A549 (cell line): ENCODE data around the gene EXOC7. TPM values are rescaled to one million over a fixed set of nuclear protein-coding genes. Genes with fewer than 3 reads are reported as not detected.

ENCODE experiments used
- ATAC-seq, 2 experiments: fragments of 200-7000 bp in 1 of 2; fragments of >200 bp in 1 of 2; cut with Nextera tagmentation in 1 of 2; cut with Tn5 transposase in 1 of 2; 3 replicates each; pipeline versions ENCODE4 v1.8.0 to v1.9.1; 2018 to 2020; ENCODE audit warnings: mild to moderate bottlenecking in 1 of 2, moderate library complexity in 1 of 2
- CTCF ChIA-PET: fragments of 300-600 bp; sonication (Branson Sonifier 250); formaldehyde crosslinking; extraction: SDS; loops from one replicate; lab custom pipeline; 2021; ENCODE audit warnings: antibody characterized with exemption, inconsistent platforms; lab: Yijun Ruan, JAX
- POLR2A ChIA-PET: fragments of 350-600 bp; formaldehyde crosslinking; extraction: SDS; loops from one replicate; lab custom pipeline; 2021; ENCODE audit warnings: antibody characterized with exemption, inconsistent platforms; lab: Yijun Ruan, JAX
- DNase-seq, 2 experiments: peaks; one replicate each; pipeline versions ENCODE4 v3.0.0 to v3.0.0-alpha.2; 2011 to 2016; ENCODE audit warnings: low read depth in 1 of 2, low spot score in 1 of 2
- FAIRE-seq: peaks from 2 replicates; lab custom pipeline; 2011; peaks lifted over from hg19 to GRCh38; lab: Jason Lieb, UNC
- H3K27ac ChIP-seq, 2 experiments: fragments of >200 bp; sonication (Bioruptor Twin); formaldehyde crosslinking; 3 replicates each; pipeline ENCODE4 v1.5.1; 2016 to 2017
- H3K4me1 ChIP-seq: fragments of >200 bp; sonication (Bioruptor Twin); formaldehyde crosslinking; 3 replicates; pipeline ENCODE4 v1.6.1; 2016
- H3K4me2 ChIP-seq: fragments of >200 bp; sonication (Bioruptor Twin); formaldehyde crosslinking; 3 replicates; pipeline ENCODE4 v1.6.1; 2016
- H3K4me3 ChIP-seq: fragments of >200 bp; sonication (Bioruptor Twin); formaldehyde crosslinking; 3 replicates; pipeline ENCODE4 v1.5.1; 2016
- H3K9me3 ChIP-seq: fragments of >200 bp; sonication (Bioruptor Twin); formaldehyde crosslinking; 3 replicates; pipeline ENCODE4 v1.6.1; 2016
- BHLHE40 ChIP-seq: IDR thresholded peaks from 2 replicates; pipeline ENCODE4 v1.6.1; 2012; ENCODE audit warnings: low read depth, low read length, inconsistent platforms
- CBX2 ChIP-seq: fragments of 200-600 bp; sonication (generic); IDR thresholded peaks from 2 replicates; pipeline ENCODE4 v1.6.1; 2016; ENCODE audit warnings: low read depth, mild to moderate bottlenecking, borderline replicate concordance
- CBX8 ChIP-seq: fragments of 200-600 bp; sonication (generic); IDR thresholded peaks from 2 replicates; pipeline ENCODE4 v1.6.1; 2016
- CHD4 ChIP-seq: fragments of 200-600 bp; sonication (generic); IDR thresholded peaks from 2 replicates; pipeline ENCODE4 v1.6.1; 2016; ENCODE audit warnings: antibody characterized with exemption, mild to moderate bottlenecking, borderline replicate concordance
- E2F6 ChIP-seq: IDR thresholded peaks from 2 replicates; pipeline ENCODE4 v1.6.1; 2012; ENCODE audit warnings: low read depth, borderline replicate concordance
- ELK1 ChIP-seq: fragments of 150-350 bp; IDR thresholded peaks from 2 replicates; pipeline ENCODE4 v1.6.1; 2014; ENCODE audit warnings: low read depth, mild to moderate bottlenecking, low read length
- EP300 ChIP-seq, 2 experiments: fragments of >200 bp; sonication (Bioruptor Twin); formaldehyde crosslinking; IDR thresholded peaks; 2 replicates in 1 of 2; 3 replicates in 1 of 2; pipeline ENCODE4 v1.6.1; 2016 to 2017
- GATA3 ChIP-seq: IDR thresholded peaks from 2 replicates; pipeline ENCODE4 v1.6.1; 2012; ENCODE audit warnings: borderline replicate concordance
- HES2 ChIP-seq: fragments of >200 bp; sonication (Bioruptor Twin); formaldehyde crosslinking; IDR thresholded peaks from 2 replicates; pipeline ENCODE4 v1.6.1; 2016
- JUN ChIP-seq, 2 experiments: fragments of >200 bp; sonication (Bioruptor Twin); formaldehyde crosslinking; IDR thresholded peaks; 2 replicates in 1 of 2; 3 replicates in 1 of 2; pipeline ENCODE4 v1.6.1; 2016 to 2017
- JUNB ChIP-seq: fragments of >200 bp; sonication (Bioruptor Twin); formaldehyde crosslinking; IDR thresholded peaks from 2 replicates; pipeline ENCODE4 v1.6.1; 2016
- MAFK ChIP-seq: fragments of 450-650 bp; IDR thresholded peaks from 2 replicates; pipeline ENCODE4 v1.6.1; 2014; ENCODE audit not compliant: partially characterized antibody
- MYC ChIP-seq: IDR thresholded peaks from 2 replicates; pipeline ENCODE4 v1.6.1; 2012; ENCODE audit warnings: mild to moderate bottlenecking, inconsistent platforms, low read length, improper control_type of control experiment, borderline replicate concordance
- PHF8 ChIP-seq: fragments of 200-600 bp; sonication (generic); IDR thresholded peaks from 2 replicates; pipeline ENCODE4 v1.6.1; 2016; ENCODE audit warnings: low read depth, mild to moderate bottlenecking, antibody characterized with exemption, moderate library complexity, borderline replicate concordance
- POLR2A ChIP-seq: IDR thresholded peaks from 2 replicates; pipeline ENCODE4 v1.6.1; 2012; ENCODE audit warnings: mild to moderate bottlenecking, low read length
- RAD21 ChIP-seq, 2 experiments: fragments of >200 bp in 1 of 2; sonication (Bioruptor Twin) in 1 of 2; formaldehyde crosslinking in 1 of 2; IDR thresholded peaks in 1 of 2; conservative IDR thresholded peaks in 1 of 2; 2 replicates in 1 of 2; 3 replicates in 1 of 2; pipeline ENCODE4 v1.6.1; 2012 to 2018; ENCODE audit warnings: inconsistent platforms in 1 of 2
- RCOR1 ChIP-seq: fragments of 150-350 bp; IDR thresholded peaks from 2 replicates; pipeline ENCODE4 v1.6.1; 2014; ENCODE audit warnings: antibody characterized with exemption, low read length, low read depth
- REST ChIP-seq: fragments of 200-600 bp; sonication (generic); IDR thresholded peaks from 2 replicates; pipeline ENCODE4 v1.6.1; 2016; ENCODE audit warnings: antibody characterized with exemption, mild to moderate bottlenecking, moderate library complexity
- RNF2 ChIP-seq: fragments of 200-600 bp; sonication (generic); IDR thresholded peaks from 2 replicates; pipeline ENCODE4 v1.6.1; 2016; ENCODE audit warnings: low read depth, mild to moderate bottlenecking, antibody characterized with exemption, moderate library complexity, borderline replicate concordance
- SMC3 ChIP-seq: fragments of >200 bp; sonication (Bioruptor Twin); formaldehyde crosslinking; IDR thresholded peaks from 3 replicates; pipeline ENCODE4 v1.6.1; 2018; ENCODE audit warnings: inconsistent platforms
- TP53 ChIP-seq: fragments of 250-450 bp; sonication (Bioruptor Pico); IDR thresholded peaks from 2 replicates; pipeline ENCODE4 v1.5.0; 2021; ENCODE audit warnings: mild to moderate bottlenecking, moderate library complexity
- WGBS: methylation state at CpG from one replicate; pipeline ENCODE4 v1.1.6; 2017; ENCODE audit errors: missing lambda C conversion rate; 5-methylcytosine and 5-hydroxymethylcytosine counted together
- polyA plus RNA-seq, 4 experiments: library from polyadenylated mRNA; depleted of rRNA in 3 of 4; stranded (reverse); fragments of >200 nt; fragmentation: RNase III in 1 of 4; extraction: RNeasy Plus Mini Kit Qiagen cat#74134 plus additional on column Dnase treatment in 1 of 4; gene quantifications; 2 replicates in 3 of 4; 3 replicates in 1 of 4; pipeline ENCODE4 v1.2.3, GENCODE V29; 2011 to 2017
- TF ChIP-seq, protein P1 (sequence below): fragments of 450-650 bp; IDR thresholded peaks from 2 replicates; pipeline ENCODE4 v1.6.1; 2014; ENCODE audit warnings: antibody characterized with exemption

The EXOC7 gene
- polyA plus RNA-seq, 2 of the 4 experiments (the other 2 are of a cell fraction), result 64.5 to 72.3 TPM

DNA sequence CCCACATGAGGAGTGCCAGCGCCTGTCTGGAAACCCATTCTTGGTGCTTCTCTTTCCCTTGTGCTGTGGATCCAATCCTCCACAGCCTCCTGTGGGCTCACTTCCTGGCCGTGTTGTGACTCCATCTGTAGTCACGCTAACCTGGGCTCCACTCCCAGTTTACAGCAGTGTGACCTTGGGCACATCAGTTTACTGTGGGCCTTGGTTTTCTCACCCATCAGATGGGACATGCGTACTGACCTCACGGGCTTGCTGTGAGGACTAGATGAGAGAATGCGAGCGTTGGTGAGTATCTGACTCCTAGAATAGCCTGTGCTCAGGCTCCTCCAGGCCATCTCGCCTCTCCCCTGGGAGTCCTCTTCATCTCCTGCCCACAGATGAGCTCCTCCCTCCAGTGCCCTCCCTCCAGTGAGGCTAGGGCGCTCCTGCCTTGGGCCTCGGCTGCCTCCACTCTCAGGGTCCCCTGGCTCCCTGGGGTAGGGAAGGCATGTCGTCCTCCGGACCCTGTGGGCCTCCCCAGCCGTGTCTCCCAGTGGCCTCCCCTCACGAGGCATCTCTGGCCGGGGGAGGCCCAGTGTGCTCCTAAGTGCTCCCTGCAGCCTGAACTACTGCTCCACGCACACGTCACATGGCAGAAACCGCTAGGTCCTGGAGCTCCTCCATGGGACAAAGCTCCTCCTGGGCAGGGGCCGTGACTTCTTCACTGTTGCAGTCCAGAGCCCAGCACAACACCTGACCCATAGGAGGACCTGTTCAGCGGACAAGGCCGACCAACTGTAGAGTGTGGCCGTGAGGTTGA, 42.7 kb upstream of the EXOC7 start:
- Histone ChIP-seq H3K4me1 (peaks cover 5% of the 10 kb centered on the region; the same call in 1 of the 3 replicates), H3K27ac (no peak overlapping the region), H3K4me2 (no peak overlapping the region), H3K9me3 (no peaks in the 10 kb centered on the region), H3K4me3 (no peak overlapping the region)
- 84% methylated on average over 19 of the region's 22 CpGs for WGBS
- DNase-seq, result no peak
- TF ChIP-seq E2F6 (no peak), RNF2 (no peak), CBX2 (no peak), RCOR1 (no peak), PHF8 (no peak), JUNB (no peak), CBX8 (no peak), HES2 (no peak), RAD21 (conservative IDR thresholded peaks at IDR 0.05 in 1 of 2, IDR thresholded peaks at IDR 0.05 in 1 of 2) (no peak)
- TF ChIP-seq, protein P1, sequence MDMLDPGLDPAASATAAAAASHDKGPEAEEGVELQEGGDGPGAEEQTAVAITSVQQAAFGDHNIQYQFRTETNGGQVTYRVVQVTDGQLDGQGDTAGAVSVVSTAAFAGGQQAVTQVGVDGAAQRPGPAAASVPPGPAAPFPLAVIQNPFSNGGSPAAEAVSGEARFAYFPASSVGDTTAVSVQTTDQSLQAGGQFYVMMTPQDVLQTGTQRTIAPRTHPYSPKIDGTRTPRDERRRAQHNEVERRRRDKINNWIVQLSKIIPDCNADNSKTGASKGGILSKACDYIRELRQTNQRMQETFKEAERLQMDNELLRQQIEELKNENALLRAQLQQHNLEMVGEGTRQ, result no peak
- no peak for FAIRE-seq
- ChIA-PET POLR2A (no interaction called here), CTCF (interaction anchor here (0.6 to 21.1 kb wide), 14 partner anchors 10 to 239 kb away, joined by 3 to 206 read pairs (median 4); partner anchors contain the start of gene FBF1)
- ATAC-seq, result no peak

- 85% methylated on average over 25 of the region's 25 CpGs for WGBS
- H3K4me1 ChIP-seq, result peaks cover 8% of the 10 kb centered on the region; the same call in 2 of the 3 replicates
- no peak for DNase-seq
- H3K27ac ChIP-seq, result no peak overlapping the region
- no peak for TF ChIP-seq BHLHE40
- no peak for TF ChIP-seq CHD4
- TF ChIP-seq ELK1, result no peak
- TF ChIP-seq E2F6, result no peak
- TF ChIP-seq EP300 (IDR thresholded peaks at IDR 0.05), result no peak
- no peak for TF ChIP-seq TP53
- no peak for TF ChIP-seq GATA3
- TF ChIP-seq JUN (IDR thresholded peaks at IDR 0.05), result no peak
- TF ChIP-seq SMC3, result no peak
- no peak for TF ChIP-seq MAFK
- no peak for TF ChIP-seq REST
- TF ChIP-seq MYC, result no peak
- TF ChIP-seq POLR2A, result no peak
- no peak overlapping the region for H3K4me3 ChIP-seq
- ChIA-PET CTCF (interaction anchor here (0.7 to 21.1 kb wide), 12 partner anchors 11 to 362 kb away, joined by 3 to 206 read pairs (median 4); partner anchors contain the start of gene FBF1), POLR2A (no interaction called here)
- FAIRE-seq, result no peak
- H3K9me3 ChIP-seq, result no peaks in the 10 kb centered on the region
- H3K4me2 ChIP-seq, result no peak overlapping the region
- ATAC-seq, result no peak
Observed at GRCh38 chr17:76145231-76146052, 41.9 kb upstream of the EXOC7 start.
